Hepatocyte (in vitro differentiated cells): Measurements from ENCODE around the gene SNRPD3. TPM values are rescaled to one million over a fixed set of nuclear protein-coding genes. Genes with fewer than 3 reads are reported as not detected.

ENCODE experiments used
- DNase-seq: peaks from one replicate; pipeline ENCODE4 v3.0.0-alpha.2; 2016; ENCODE audit warnings: low spot score
- H2AFZ ChIP-seq: fragments of 200-600 bp; sonication (generic); 2 replicates; pipeline ENCODE4 v1.6.0; 2016; ENCODE audit warnings: antibody characterized with exemption, mild to moderate bottlenecking
- H3K27ac ChIP-seq: fragments of 200-600 bp; sonication (generic); 2 replicates; pipeline ENCODE4 v1.5.1; 2016; ENCODE audit warnings: mild to moderate bottlenecking
- H3K27me3 ChIP-seq: fragments of 200-600 bp; sonication (generic); 2 replicates; pipeline ENCODE4 v1.6.1; 2016
- H3K36me3 ChIP-seq: fragments of 200-600 bp; sonication (generic); replicated peaks from 2 replicates; pipeline ENCODE4 v1.5.1; 2016; ENCODE audit warnings: low read depth; ENCODE audit not compliant: insufficient read depth
- H3K4me1 ChIP-seq: fragments of 200-600 bp; sonication (generic); 2 replicates; pipeline ENCODE4 v1.5.1; 2016; ENCODE audit warnings: mild to moderate bottlenecking, moderate library complexity; ENCODE audit not compliant: insufficient read depth
- H3K4me2 ChIP-seq: fragments of 200-600 bp; sonication (generic); 2 replicates; pipeline ENCODE4 v1.6.0; 2016
- H3K4me3 ChIP-seq: fragments of 200-600 bp; sonication (generic); 2 replicates; pipeline ENCODE4 v1.5.1; 2016; ENCODE audit warnings: mild to moderate bottlenecking
- H3K79me2 ChIP-seq: fragments of 200-600 bp; sonication (generic); 2 replicates; pipeline ENCODE4 v1.6.0; 2017; ENCODE audit warnings: mild to moderate bottlenecking
- H3K9me2 ChIP-seq: fragments of 200-600 bp; sonication (generic); replicated peaks from 2 replicates; pipeline ENCODE4 v1.6.0; 2017; ENCODE audit warnings: mild to moderate bottlenecking; ENCODE audit not compliant: insufficient read depth
- H3K9me3 ChIP-seq: fragments of 200-600 bp; sonication (generic); 2 replicates; pipeline ENCODE4 v1.5.1; 2016; ENCODE audit warnings: low read depth, mild to moderate bottlenecking
- H4K20me1 ChIP-seq: fragments of 200-600 bp; sonication (generic); 2 replicates; pipeline ENCODE4 v1.6.0; 2016; ENCODE audit warnings: mild to moderate bottlenecking; ENCODE audit not compliant: insufficient read depth, poor library complexity, severe bottlenecking
- EZH2 ChIP-seq: fragments of 200-600 bp; sonication (generic); IDR thresholded peaks from 2 replicates; pipeline ENCODE4 v1.6.1; 2016; ENCODE audit warnings: antibody characterized with exemption, mild to moderate bottlenecking, borderline replicate concordance
- EZH2phosphoT487 ChIP-seq: fragments of 200-600 bp; sonication (generic); IDR thresholded peaks from one replicate; pipeline ENCODE4 v1.6.1; 2018; ENCODE audit warnings: antibody characterized with exemption, mild to moderate bottlenecking, low read depth, moderate library complexity; ENCODE audit not compliant: unreplicated experiment, severe bottlenecking
- WGBS: methylation state at CpG from one replicate; pipeline ENCODE4 v1.1.6; 2016; ENCODE audit warnings: low lambda C conversion rate; ENCODE audit errors: missing lambda C conversion rate; 5-methylcytosine and 5-hydroxymethylcytosine counted together
- polyA plus RNA-seq: library from polyadenylated mRNA; unstranded; fragments of >200 nt; fragmentation: Nextera tagmentation; extraction: Ambion mirVana; gene quantifications from 2 replicates; pipeline ENCODE4 v1.2.1, GENCODE V29; 2016
- total RNA-seq: library from RNA; depleted of rRNA; stranded (reverse); fragments of >200 nt; gene quantifications from 2 replicates; pipeline ENCODE4 v1.2.3, GENCODE V29; 2014
- TF ChIP-seq, protein P1 (sequence below): fragments of 200-600 bp; sonication (generic); IDR thresholded peaks from 2 replicates; pipeline ENCODE4 v1.5.1; 2016; ENCODE audit warnings: antibody characterized with exemption, mild to moderate bottlenecking; ENCODE audit not compliant: poor library complexity

The SNRPD3 gene
- total and polyA plus RNA-seq, 2 experiments from 2014 or later: 122 to 185 TPM

- no peak for DNase-seq
- H3K27me3 ChIP-seq: no peaks in the 10 kb centered on the region
- H2AFZ ChIP-seq: no peak overlapping the region
- H3K9me2 ChIP-seq: no peaks in the 10 kb centered on the region
- no peak overlapping the region for H3K4me3 ChIP-seq
- H4K20me1 ChIP-seq: no peaks in the 10 kb centered on the region
- TF ChIP-seq EZH2 (no peak), EZH2phosphoT487 (no peak)
- TF ChIP-seq, protein P1, sequence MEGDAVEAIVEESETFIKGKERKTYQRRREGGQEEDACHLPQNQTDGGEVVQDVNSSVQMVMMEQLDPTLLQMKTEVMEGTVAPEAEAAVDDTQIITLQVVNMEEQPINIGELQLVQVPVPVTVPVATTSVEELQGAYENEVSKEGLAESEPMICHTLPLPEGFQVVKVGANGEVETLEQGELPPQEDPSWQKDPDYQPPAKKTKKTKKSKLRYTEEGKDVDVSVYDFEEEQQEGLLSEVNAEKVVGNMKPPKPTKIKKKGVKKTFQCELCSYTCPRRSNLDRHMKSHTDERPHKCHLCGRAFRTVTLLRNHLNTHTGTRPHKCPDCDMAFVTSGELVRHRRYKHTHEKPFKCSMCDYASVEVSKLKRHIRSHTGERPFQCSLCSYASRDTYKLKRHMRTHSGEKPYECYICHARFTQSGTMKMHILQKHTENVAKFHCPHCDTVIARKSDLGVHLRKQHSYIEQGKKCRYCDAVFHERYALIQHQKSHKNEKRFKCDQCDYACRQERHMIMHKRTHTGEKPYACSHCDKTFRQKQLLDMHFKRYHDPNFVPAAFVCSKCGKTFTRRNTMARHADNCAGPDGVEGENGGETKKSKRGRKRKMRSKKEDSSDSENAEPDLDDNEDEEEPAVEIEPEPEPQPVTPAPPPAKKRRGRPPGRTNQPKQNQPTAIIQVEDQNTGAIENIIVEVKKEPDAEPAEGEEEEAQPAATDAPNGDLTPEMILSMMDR: no peak
- H3K27ac ChIP-seq: peak overlapping the region; percentile 84
- peaks cover 36% of the 10 kb centered on the region for H3K4me1 ChIP-seq
- H3K36me3 ChIP-seq: no peaks in the 10 kb centered on the region
- WGBS: 79% methylated on average over 2 of the region's 2 CpGs
- no peaks in the 10 kb centered on the region for H3K9me3 ChIP-seq
- no peak overlapping the region for H3K4me2 ChIP-seq
- H3K79me2 ChIP-seq: no peaks in the 10 kb centered on the region
These were observed 24.5 kb downstream of the SNRPD3 start for GRCh38 chr22:24580276-24580675.

DNA sequence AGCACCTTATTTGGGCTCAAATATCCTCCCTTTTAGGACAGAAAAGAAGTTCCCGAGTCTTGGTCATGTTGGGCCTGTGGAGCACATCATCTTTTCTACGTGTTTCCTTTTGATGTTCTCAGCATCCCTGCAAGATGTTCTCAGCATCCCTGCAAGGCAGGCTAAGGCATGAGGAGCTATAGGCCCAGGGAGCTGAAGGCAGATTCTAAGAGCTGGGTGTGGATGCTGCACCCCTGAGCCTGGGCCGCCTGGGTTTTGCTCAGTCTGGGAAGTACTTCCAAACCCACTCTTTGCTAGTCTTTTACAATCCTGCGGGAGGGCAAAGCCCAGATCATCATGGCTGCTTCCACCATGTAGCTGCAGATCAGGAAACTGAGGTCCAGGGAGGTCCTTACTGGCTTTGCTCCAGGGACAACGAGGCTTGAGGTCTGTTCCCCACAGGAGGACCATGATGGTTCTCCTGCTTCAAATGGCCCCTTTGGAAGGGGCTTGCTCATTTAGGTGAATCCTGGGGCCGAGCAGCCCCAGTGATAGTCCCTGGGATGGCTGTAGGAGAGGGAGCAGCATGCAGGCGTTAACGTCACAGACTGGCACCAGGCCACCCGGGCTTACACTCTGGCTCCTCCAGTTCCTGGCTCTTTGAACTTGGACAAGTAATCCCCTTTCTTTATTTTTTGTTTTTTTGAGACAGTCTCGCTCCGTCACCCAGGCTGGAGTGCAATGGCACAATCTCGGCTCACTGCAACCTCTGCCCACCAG lies 26.4 kb downstream of the SNRPD3 start:
- no peak overlapping the region for H3K4me3 ChIP-seq
- H3K79me2 ChIP-seq: no peaks in the 10 kb centered on the region
- H3K36me3 ChIP-seq: no peaks in the 10 kb centered on the region
- TF ChIP-seq EZH2: no peak
- H3K9me3 ChIP-seq: no peaks in the 10 kb centered on the region
- peaks cover 36% of the 10 kb centered on the region for H3K4me1 ChIP-seq
- H3K27me3 ChIP-seq: no peaks in the 10 kb centered on the region
- H3K4me2 ChIP-seq: no peak overlapping the region
- DNase-seq: no peak
- no peak overlapping the region for H2AFZ ChIP-seq
- WGBS: 97% methylated on average over 12 of the region's 12 CpGs
- H3K27ac ChIP-seq: no peak overlapping the region
- H4K20me1 ChIP-seq: no peaks in the 10 kb centered on the region
- no peaks in the 10 kb centered on the region for H3K9me2 ChIP-seq

DNA sequence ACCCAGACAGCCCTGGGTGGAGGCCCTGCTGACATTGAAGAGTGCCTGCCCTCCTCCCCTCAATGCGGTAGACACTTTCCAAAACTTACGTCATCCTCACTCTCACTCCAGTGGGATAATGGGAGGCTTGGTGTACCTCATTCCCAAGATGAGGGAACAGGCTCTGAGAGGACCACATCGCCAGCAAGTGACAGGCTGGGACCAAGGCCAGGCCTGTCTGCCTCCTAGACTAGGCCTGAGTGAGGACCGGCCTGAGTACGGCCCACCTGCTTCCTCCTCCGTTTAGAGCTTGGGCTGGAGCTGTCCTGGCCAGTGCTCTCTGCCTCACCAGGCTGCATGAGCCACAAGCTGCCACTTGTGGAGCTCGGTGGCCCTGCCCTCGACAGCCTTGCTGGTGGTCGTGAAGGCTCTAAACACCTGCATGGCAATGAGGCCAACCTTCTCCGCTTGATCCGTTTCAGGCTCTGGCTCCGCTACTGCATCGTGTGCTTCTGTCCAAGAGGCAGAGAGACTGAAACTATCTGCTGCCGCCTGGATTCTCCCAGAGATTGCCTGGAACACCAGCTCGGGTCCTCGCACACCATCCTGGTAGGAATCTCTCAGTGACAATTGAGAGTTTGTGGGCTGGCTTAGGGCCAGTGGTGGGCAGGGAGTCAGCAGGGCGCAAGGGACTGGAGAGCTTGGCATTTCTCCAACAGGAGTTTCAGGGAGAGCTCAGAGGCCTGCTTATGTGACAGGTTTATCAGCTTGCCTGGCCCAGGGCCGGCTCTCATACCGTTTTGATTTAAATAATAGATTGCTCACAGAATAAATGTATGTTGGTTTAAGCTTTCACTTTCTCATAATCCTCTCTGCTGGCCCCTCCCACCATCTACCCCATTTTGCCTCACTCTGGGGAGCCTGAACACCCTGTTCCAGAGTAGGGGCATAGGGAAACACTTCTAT lies 27.7 kb downstream of the SNRPD3 start:
- H3K4me2 ChIP-seq: peak overlapping the region; percentile 51
- 68% methylated on average over 19 of the region's 19 CpGs for WGBS
- H4K20me1 ChIP-seq: no peaks in the 10 kb centered on the region
- TF ChIP-seq EZH2 (no peak), EZH2phosphoT487 (no peak)
- TF ChIP-seq, protein P1: no peak
- H3K79me2 ChIP-seq: no peaks in the 10 kb centered on the region
- H3K36me3 ChIP-seq: no peaks in the 10 kb centered on the region
- DNase-seq: peak; percentile 58
- H2AFZ ChIP-seq: no peak overlapping the region
- H3K27ac ChIP-seq: peak overlapping the region; percentile 49
- peaks cover 29% of the 10 kb centered on the region for H3K4me1 ChIP-seq
- H3K9me2 ChIP-seq: no peaks in the 10 kb centered on the region
- no peak overlapping the region for H3K4me3 ChIP-seq
- no peaks in the 10 kb centered on the region for H3K9me3 ChIP-seq
- H3K27me3 ChIP-seq: no peaks in the 10 kb centered on the region
